GM12874 (cell line): ENCODE results near the gene TARM1.

Experiments used
- CTCF ChIP-seq: IDR thresholded peaks from 2 replicates; pipeline ENCODE4 v1.5.1; 2011; ENCODE audit warnings: low read depth, mild to moderate bottlenecking, control low read depth, low read length, moderate library complexity; ENCODE audit not compliant: insufficient read depth

The TARM1 gene

GRCh38 chr19:54081032-54081431 is at the start of gene TARM1:
TSS of gene TARM1 (minus strand) at chr19:54081365. CDS start at chr19:54081340, 25 bp downstream.
- no peak for TF ChIP-seq CTCF

GRCh38 chr19:54129617-54129996 is 48.4 kb upstream of the TARM1 start:
- no peak for TF ChIP-seq CTCF

- no peak for TF ChIP-seq CTCF
Measured at GRCh38 chr19:54128796-54129616, 47.8 kb upstream of the TARM1 start.

- no peak for TF ChIP-seq CTCF
Measured at GRCh38 chr19:54128441-54128725, 47.2 kb upstream of the TARM1 start.

GRCh38 chr19:54127688-54128440 is 46.7 kb upstream of the TARM1 start:
- no peak for TF ChIP-seq CTCF

- TF ChIP-seq CTCF: no peak
Measured at GRCh38 chr19:54125713-54126112, 44.5 kb upstream of the TARM1 start.

- no peak for TF ChIP-seq CTCF
Measured at GRCh38 chr19:54124393-54124792, 43.2 kb upstream of the TARM1 start.
